K562 (cell line): ENCODE data around the gene HUNK. TPM values are rescaled to one million over a fixed set of nuclear protein-coding genes. Genes with fewer than 3 reads are reported as not detected.

Experiments used
- ATAC-seq: fragments of 200-7000 bp; cut with Tn5 transposase; 3 replicates; pipeline ENCODE4 v1.9.1; 2020; ENCODE audit warnings: moderate library complexity
- BruUV-seq: library from RNA; stranded (reverse); fragments of 400-500 nt; replicated peaks from 2 replicates; lab custom pipeline; 2021; lab: Mats Ljungman, UMichigan
- CTCF ChIA-PET: fragments of 300-600 bp; formaldehyde crosslinking; extraction: SDS; loops from one replicate; lab custom pipeline; 2021; ENCODE audit warnings: low intra/inter-chr PET ratio; lab: Yijun Ruan, JAX
- POLR2A ChIA-PET: fragments of 300-600, 350-650 bp; sonication (Branson Sonifier 250); formaldehyde crosslinking; extraction: SDS; loops from one replicate; lab custom pipeline; 2021; ENCODE audit warnings: antibody characterized with exemption, inconsistent platforms; lab: Yijun Ruan, JAX
- DNase-seq, 4 experiments: peaks; one replicate each; pipeline versions ENCODE4 v3.0.0 to v3.0.0-alpha.2; 2011 to 2018; ENCODE audit warnings: low spot score in 3 of 4, mixed read lengths in 3 of 4; ENCODE audit errors: extremely low read depth in 1 of 4
- FAIRE-seq: peaks from 2 replicates; lab custom pipeline; 2011; peaks lifted over from hg19 to GRCh38; lab: Jason Lieb, UNC
- H2AFZ ChIP-seq: 2 replicates; pipeline ENCODE4 v1.6.0; 2011; ENCODE audit warnings: low read depth, low read length, control low read depth, inconsistent platforms
- H3K27ac ChIP-seq: fragments of 200-600 bp; 3 replicates; pipeline ENCODE4 v1.8.0; 2011; ENCODE audit warnings: low read depth, mild to moderate bottlenecking, control low read depth, inconsistent platforms, low read length, moderate library complexity, mixed read lengths; ENCODE audit errors: extremely low read depth
- H3K27me3 ChIP-seq, 2 experiments: fragments of 300-600 bp in 1 of 2; 2 replicates in 1 of 2; 3 replicates in 1 of 2; pipeline versions ENCODE4 v1.6.0 to v1.8.0; 2011; ENCODE audit warnings: inconsistent platforms in 2 of 2, low read length in 2 of 2, mild to moderate bottlenecking in 1 of 2, mixed read lengths in 1 of 2, moderate library complexity in 1 of 2; ENCODE audit not compliant: control insufficient read depth in 2 of 2, insufficient read depth in 2 of 2
- H3K36me3 ChIP-seq: fragments of 300-600 bp; 3 replicates; pipeline ENCODE4 v1.8.0; 2011; ENCODE audit warnings: mild to moderate bottlenecking, low read length, inconsistent platforms; ENCODE audit not compliant: control insufficient read depth, insufficient read depth
- H3K4me1 ChIP-seq, 2 experiments: fragments of 200-600 bp in 1 of 2; replicated peaks in 1 of 2; 2 replicates in 1 of 2; 3 replicates in 1 of 2; pipeline versions ENCODE4 v1.5.1 to v1.8.0; 2011; ENCODE audit warnings: inconsistent platforms in 2 of 2, low read length in 2 of 2, mild to moderate bottlenecking in 1 of 2, mixed read lengths in 1 of 2, moderate library complexity in 1 of 2; ENCODE audit not compliant: control insufficient read depth in 2 of 2, insufficient read depth in 2 of 2
- H3K4me2 ChIP-seq: 2 replicates; pipeline ENCODE4 v1.6.1; 2011; ENCODE audit warnings: low read length, control low read depth, inconsistent platforms, mixed read lengths; ENCODE audit not compliant: insufficient read depth
- H3K4me3 ChIP-seq: fragments of 200-600 bp; sonication (generic), shearing (Covaris generic); 2 replicates; pipeline ENCODE4 v1.5.1; 2016; ENCODE audit warnings: control low read depth, inconsistent platforms
- H3K79me2 ChIP-seq: fragments of 200-600 bp; 3 replicates; pipeline ENCODE4 v1.8.0; 2011; ENCODE audit warnings: low read length, inconsistent platforms; ENCODE audit not compliant: control insufficient read depth, insufficient read depth
- H3K9ac ChIP-seq, 2 experiments: 2 replicates each; pipeline versions ENCODE4 v1.6.0 to v1.6.1; 2011; ENCODE audit warnings: low read depth in 2 of 2, low read length in 2 of 2, control low read depth in 1 of 2, inconsistent platforms in 1 of 2, mild to moderate bottlenecking in 1 of 2, mixed read lengths in 1 of 2; ENCODE audit not compliant: insufficient read depth in 1 of 2
- H3K9me1 ChIP-seq: one replicate; pipeline ENCODE4 v1.6.0; 2011; ENCODE audit warnings: inconsistent platforms, mild to moderate bottlenecking, low read length, moderate library complexity; ENCODE audit not compliant: control insufficient read depth, insufficient read depth
- H3K9me3 ChIP-seq: replicated peaks from 2 replicates; pipeline ENCODE4 v1.5.1; 2011; ENCODE audit warnings: low read depth, low read length, inconsistent platforms; ENCODE audit not compliant: control insufficient read depth, insufficient read depth
- H4K20me1 ChIP-seq: replicated peaks from 2 replicates; pipeline ENCODE4 v1.6.1; 2011; ENCODE audit warnings: low read length, inconsistent platforms, mixed read lengths; ENCODE audit not compliant: control insufficient read depth, insufficient read depth
- CCNT2 ChIP-seq: IDR thresholded peaks from 2 replicates; pipeline ENCODE4 v1.6.1; 2011; ENCODE audit warnings: borderline replicate concordance, low read depth, mild to moderate bottlenecking, moderate library complexity, mixed read lengths, low read length; ENCODE audit not compliant: insufficient read length; ENCODE audit errors: extremely low read depth
- E2F8 ChIP-seq: fragments of 450-650 bp; IDR thresholded peaks from 2 replicates; pipeline ENCODE4 v1.7.1; 2018; ENCODE audit warnings: mild to moderate bottlenecking, low read depth; ENCODE audit not compliant: partially characterized antibody
- MAX ChIP-seq: sonication (generic); formaldehyde crosslinking; IDR thresholded peaks from 2 replicates; pipeline ENCODE4 v1.9.0; 2022; ENCODE audit warnings: mild to moderate bottlenecking, missing genetic modification reagents
- MED1 ChIP-seq: sonication (generic); formaldehyde crosslinking; IDR thresholded peaks from 2 replicates; pipeline ENCODE4 v1.8.1; 2023; ENCODE audit warnings: missing genetic modification reagents, borderline replicate concordance
- MTF1 ChIP-seq: fragments of 250-450 bp; sonication (Bioruptor Pico); IDR thresholded peaks from 2 replicates; pipeline ENCODE4 v1.9.0; 2021; ENCODE audit warnings: moderate library complexity, mild to moderate bottlenecking, inconsistent platforms, borderline replicate concordance
- NCOA4 ChIP-seq: fragments of 450-650 bp; IDR thresholded peaks from 2 replicates; pipeline ENCODE4 v1.6.1; 2018; ENCODE audit warnings: mild to moderate bottlenecking; ENCODE audit not compliant: partially characterized antibody
- PRPF4 ChIP-seq: fragments of 200-400 bp; formaldehyde crosslinking; IDR thresholded peaks from one replicate; pipeline ENCODE4 v1.6.1; 2017; ENCODE audit warnings: low read length, low read depth, mild to moderate bottlenecking; ENCODE audit not compliant: insufficient read depth, poor library complexity, severe bottlenecking
- SPI1 ChIP-seq: IDR thresholded peaks from 2 replicates; pipeline ENCODE4 v1.6.1; 2011; ENCODE audit warnings: low read depth, low read length, control low read depth, borderline replicate concordance
- TCF3 ChIP-seq: sonication (generic); formaldehyde crosslinking; IDR thresholded peaks from 2 replicates; pipeline ENCODE4 v1.4.0; 2020; ENCODE audit warnings: mild to moderate bottlenecking, missing genetic modification reagents
- TFE3 ChIP-seq: fragments of 450-650 bp; formaldehyde crosslinking; IDR thresholded peaks from 2 replicates; pipeline ENCODE4 v1.4.0; 2020; ENCODE audit warnings: mild to moderate bottlenecking, mixed read lengths
- ZBED1 ChIP-seq: IDR thresholded peaks from 2 replicates; pipeline ENCODE4 v1.6.1; 2014
- ZBTB26 ChIP-seq: fragments of 450-650 bp; formaldehyde crosslinking; IDR thresholded peaks from 2 replicates; pipeline ENCODE4 v1.4.0; 2022; ENCODE audit warnings: missing genetic modification characterization
- ZFP36 ChIP-seq: fragments of 150-350 bp; IDR thresholded peaks from 2 replicates; pipeline ENCODE4 v1.6.1; 2018; ENCODE audit warnings: low read length, low read depth; ENCODE audit not compliant: partially characterized antibody
- ZNF197 ChIP-seq: fragments of 200-800 bp; sonication (Bioruptor generic); IDR thresholded peaks from 2 replicates; pipeline ENCODE4 v1.6.1; 2016; ENCODE audit warnings: low read depth, missing genetic modification characterization, missing compliant biosample characterization
- ZNF780A ChIP-seq: fragments of 250-450 bp; sonication (Bioruptor Pico); IDR thresholded peaks from 2 replicates; pipeline ENCODE4 v1.5.0; 2021; ENCODE audit warnings: mild to moderate bottlenecking
- WGBS: fragments of 100-300 bp; shearing (Covaris generic); methylation state at CpG from one replicate; pipeline ENCODE4 v1.1.6; 2016; ENCODE audit warnings: low coverage, mixed read lengths; ENCODE audit not compliant: insufficient coverage; ENCODE audit errors: missing lambda C conversion rate; 5-methylcytosine and 5-hydroxymethylcytosine counted together
- in situ Hi-C: fragments of 300-500 bp; cut with MboI; formaldehyde crosslinking; loops from 4 replicates; pipeline ENCODE4 v1.15.0; 2018; ENCODE audit warnings: inconsistent platforms, mixed read lengths
- intact Hi-C: fragments of 100-400 bp; cut with micrococcal nuclease; formaldehyde crosslinking; loops from 2 replicates; pipeline ENCODE4 v1.14.2; 2022
- polyA plus RNA-seq, 8 experiments: library from polyadenylated mRNA; depleted of rRNA in 4 of 8; stranded (reverse) in 5 of 8; unstranded in 3 of 8; fragments of >200 nt; fragmentation: Nextera tagmentation in 2 of 8; fragmentation: Illumina TruSeq in 1 of 8; extraction: Ambion mirVana in 2 of 8; extraction: Trizol in 1 of 8; gene quantifications; 2 replicates each; pipeline versions ENCODE4 v1.2.1 to v1.2.3, GENCODE V29; 2011 to 2014; ENCODE audit warnings: inconsistent platforms in 1 of 8, missing spikeins in 1 of 8
- total RNA-seq, 7 experiments: library from RNA; depleted of rRNA in 6 of 7; stranded (reverse); fragments of >200 nt in 6 of 7; fragmentation: Illumina TruSeq in 2 of 7; extraction: Trizol in 2 of 7; gene quantifications; 2 replicates each; pipeline versions ENCODE4 v1.2.1 to v1.2.3, GENCODE V29; 2011 to 2021; ENCODE audit warnings: low replicate concordance in 1 of 7

Gene HUNK
- total and polyA plus RNA-seq, 9 of the 15 experiments (the other 6 are each of a cell fraction or from before 2014, with no cell fraction given), result not detected

- TF ChIP-seq E2F8 (no peak), SPI1 (no peak), ZBTB26 (CRISPR knock-in tag) (no peak)
Measured at GRCh38 chr21:31874812-31875212, 2.0 kb downstream of the HUNK start (continued).

GRCh38 chr21:31875496-31876015 lies 2.7 kb downstream of the HUNK start:
- H3K9ac ChIP-seq, result no peak overlapping the region
- no peak overlapping the region for H3K27ac ChIP-seq
- in situ Hi-C loops, result no loop called here
- no TSS peak for BruUV-seq
- ATAC-seq, result 0 out of 3 replicates have a peak, but pooled peaks have one; percentile 9
- POLR2A ChIA-PET, result interaction anchor here (0.7 kb wide), 1 partner anchor 26 kb away, joined by 3 read pairs; no protein-coding TSS in a partner anchor
- TF ChIP-seq CCNT2, result no peak
- no peak for TF ChIP-seq TCF3 (CRISPR knock-in tag)
- no peak for TF ChIP-seq ZNF197 (CRISPR knock-in tag)
- TF ChIP-seq MED1 (CRISPR knock-in tag), result no peak
- no peak for TF ChIP-seq TFE3 (CRISPR knock-in tag)
- TF ChIP-seq PRPF4, result no peak
- TF ChIP-seq ZNF780A (CRISPR knock-in tag), result no peak
- no peak for TF ChIP-seq ZBED1
- no peak for TF ChIP-seq NCOA4
- no peak for TF ChIP-seq MAX (CRISPR knock-in tag)
- no peak for TF ChIP-seq ZFP36
- TF ChIP-seq MTF1 (CRISPR knock-in tag), result no peak
- TF ChIP-seq, all 486 proteins: peak for 0
- intact Hi-C loops, result no loop called here
- H3K9me1 ChIP-seq, result no peaks in the 10 kb centered on the region
- peaks cover 0 to 22% of the 10 kb centered on the region in 2 experiments; a peak in 1 of 5 replicates for H3K4me1 ChIP-seq
- H3K4me2 ChIP-seq, result no peak overlapping the region
- 3% methylated on average over 21 of the region's 21 CpGs for WGBS
- H2AFZ ChIP-seq, result no peak overlapping the region
- H3K9me3 ChIP-seq, result no peaks in the 10 kb centered on the region
- FAIRE-seq, result no peak
- no peak overlapping the region for H3K4me3 ChIP-seq
- no peaks in the 10 kb centered on the region for H3K36me3 ChIP-seq
- H4K20me1 ChIP-seq, result peaks cover under 1% of the 10 kb centered on the region; the same call in 1 of the 2 replicates
- no peaks in the 10 kb centered on the region for H3K79me2 ChIP-seq
- DNase-seq, result no peak
- CTCF ChIA-PET, result no interaction called here
- H3K27me3 ChIP-seq, result peaks cover 41 to 60% of the 10 kb centered on the region in 2 experiments
